Measurements from ENCODE around the gene MAPK8IP3.

The MAPK8IP3 gene

DNA sequence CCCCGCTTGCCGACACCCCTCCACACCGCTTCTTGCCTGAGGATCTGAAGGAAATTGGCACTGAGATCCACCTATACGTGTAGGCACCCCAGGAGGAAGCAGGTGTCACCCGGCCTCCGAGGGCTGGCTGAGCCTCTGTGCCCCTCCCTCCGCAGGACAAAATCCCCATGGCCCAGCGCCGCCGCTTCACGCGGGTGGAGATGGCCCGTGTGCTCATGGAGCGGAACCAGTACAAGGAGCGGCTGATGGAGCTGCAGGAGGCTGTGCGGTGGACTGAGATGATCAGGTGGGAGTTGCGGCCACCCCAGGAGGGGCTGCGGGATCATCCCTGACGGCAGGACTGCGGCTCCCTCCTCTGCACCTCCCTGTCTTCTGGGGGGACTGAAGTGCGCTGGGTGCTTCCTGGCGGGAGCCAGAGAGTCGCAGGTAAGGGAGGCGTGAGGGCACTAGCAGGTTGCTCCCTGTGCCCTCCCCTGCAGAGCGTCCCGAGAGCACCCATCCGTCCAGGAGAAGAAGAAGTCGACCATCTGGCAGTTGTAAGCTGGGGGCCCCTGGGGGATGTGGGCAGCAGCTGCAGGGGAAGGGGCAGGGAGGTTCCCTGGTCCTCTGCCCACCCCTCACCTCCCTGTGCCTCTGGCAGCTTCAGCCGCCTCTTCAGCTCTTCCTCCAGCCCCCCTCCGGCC is 56.3 kb downstream of the MAPK8IP3 start:
- DNase-seq (ENCODE audit: low read depth), result no peak

DNA sequence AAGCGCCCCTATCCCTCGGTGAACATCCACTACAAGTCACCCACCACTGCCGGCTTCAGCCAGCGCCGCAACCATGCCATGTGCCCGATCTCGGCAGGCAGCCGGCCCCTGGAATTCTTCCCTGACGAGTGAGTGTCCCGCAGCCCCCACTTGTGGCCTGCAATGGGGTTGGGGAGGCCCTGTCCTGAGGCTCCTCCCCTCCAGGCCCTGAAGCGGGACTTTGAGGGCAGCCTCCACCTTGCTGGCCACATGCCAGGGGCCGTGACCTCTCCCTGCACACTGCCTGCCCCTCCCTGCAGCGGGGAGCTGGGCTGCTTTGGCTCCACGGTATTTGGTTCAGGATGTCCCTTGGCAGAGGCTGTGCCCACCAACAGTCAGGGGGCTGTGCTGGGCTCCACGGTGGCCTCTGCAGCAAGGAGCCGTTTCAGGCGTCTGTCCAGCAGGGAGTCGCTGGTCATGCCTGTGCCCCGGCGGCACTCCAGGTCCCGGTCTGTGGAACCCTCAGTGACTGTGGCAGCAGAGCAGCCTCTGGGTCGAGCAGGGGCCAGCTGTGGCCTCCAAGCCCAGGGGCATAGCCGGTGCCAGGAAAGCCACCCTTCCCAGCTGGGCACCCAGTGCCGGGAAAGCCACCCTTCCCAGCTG is 57.0 kb downstream of the MAPK8IP3 start:
- no peak for DNase-seq (ENCODE audit: low read depth)

DNA sequence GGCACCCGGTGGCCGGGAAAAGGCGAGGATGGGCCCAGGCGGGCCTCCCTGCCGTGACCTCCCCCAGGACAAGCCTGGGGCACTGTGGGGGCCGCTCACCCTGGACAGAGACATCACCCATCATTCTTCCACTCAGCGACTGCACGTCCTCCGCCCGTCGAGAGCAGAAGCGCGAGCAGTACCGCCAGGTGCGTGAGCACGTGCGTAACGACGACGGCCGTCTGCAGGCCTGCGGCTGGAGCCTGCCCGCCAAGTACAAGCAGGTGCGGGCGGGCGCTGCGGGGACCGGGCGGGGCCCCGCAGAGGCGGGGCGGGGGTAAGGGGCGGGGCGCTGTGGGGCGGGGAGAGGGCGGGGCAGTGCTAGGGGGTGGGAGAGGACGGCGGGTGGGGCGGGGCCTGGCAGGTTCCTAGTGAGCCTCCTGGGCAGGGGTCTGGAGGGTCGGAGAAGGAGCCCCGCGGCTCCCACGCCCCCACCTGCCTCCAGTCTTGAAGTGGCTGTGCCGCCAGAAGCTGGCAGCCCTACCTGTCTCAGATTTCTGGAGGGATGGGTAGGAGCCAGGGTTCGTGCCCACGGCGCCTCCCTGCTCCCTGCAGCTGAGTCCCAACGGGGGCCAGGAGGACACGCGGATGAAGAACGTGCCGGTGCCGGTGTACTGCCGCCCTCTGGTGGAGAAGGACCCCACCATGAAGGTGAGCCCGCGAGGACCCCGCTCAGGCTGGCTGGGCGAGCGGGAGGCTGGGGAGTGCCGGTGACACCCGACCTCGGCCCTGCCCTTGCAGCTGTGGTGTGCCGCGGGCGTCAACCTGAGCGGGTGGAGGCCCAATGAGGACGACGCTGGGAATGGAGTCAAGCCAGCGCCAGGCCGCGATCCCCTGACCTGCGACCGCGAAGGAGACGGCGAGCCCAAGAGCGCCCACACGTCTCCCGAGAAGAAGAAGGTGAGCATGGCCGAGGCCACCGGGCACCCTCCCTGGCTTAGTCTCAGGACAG is 57.8 kb downstream of the MAPK8IP3 start:
- DNase-seq (ENCODE audit: low read depth), result no peak

DNA sequence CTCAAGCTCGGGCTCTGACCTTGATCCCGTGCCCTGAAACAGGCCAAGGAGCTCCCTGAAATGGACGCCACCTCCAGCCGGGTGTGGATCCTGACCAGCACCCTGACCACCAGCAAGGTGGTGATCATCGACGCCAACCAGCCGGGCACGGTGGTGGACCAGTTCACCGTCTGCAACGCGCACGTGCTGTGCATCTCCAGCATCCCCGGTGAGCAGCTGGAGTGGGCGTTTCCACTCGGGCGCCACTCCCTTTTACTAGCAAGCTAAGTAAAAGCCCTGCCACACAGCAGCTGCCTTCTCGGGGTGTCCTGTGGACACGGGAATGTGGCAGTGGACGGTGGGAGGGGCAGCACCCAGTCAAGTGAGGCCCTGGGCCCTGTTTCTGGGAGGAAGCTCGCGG is 59.0 kb downstream of the MAPK8IP3 start:
- no peak for DNase-seq (ENCODE audit: low read depth)

DNA sequence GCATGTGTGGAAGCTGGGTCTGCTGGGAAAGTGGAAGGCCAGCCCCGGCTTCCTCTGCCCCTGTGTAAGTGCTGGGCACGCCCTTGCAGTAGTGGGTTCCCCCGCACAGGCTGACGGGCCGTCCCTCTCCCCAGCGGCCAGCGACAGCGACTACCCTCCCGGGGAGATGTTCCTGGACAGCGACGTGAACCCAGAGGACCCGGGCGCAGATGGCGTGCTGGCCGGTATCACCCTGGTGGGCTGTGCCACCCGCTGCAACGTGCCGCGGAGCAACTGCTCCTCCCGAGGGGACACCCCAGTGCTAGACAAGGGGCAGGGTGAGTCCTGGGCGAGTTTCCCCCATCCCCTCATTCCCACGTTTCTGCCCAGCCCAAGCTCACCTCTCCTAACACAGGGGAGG is 59.8 kb downstream of the MAPK8IP3 start:
- no peak for DNase-seq (ENCODE audit: low read depth)

DNA sequence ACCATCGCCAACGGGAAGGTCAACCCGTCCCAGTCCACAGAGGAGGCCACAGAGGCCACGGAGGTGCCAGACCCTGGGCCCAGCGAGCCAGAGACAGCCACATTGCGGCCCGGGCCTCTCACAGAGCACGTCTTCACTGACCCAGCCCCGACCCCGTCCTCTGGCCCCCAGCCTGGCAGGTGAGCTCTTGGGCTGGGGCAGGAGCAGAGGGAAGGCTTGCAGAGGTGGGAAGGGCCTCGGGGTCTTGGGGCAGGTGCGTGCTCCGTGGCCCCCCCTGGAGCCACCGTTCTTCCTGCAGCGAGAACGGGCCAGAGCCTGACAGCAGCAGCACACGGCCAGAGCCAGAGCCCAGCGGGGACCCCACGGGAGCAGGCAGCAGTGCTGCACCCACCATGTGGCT is 60.2 kb downstream of the MAPK8IP3 start:
- DNase-seq (ENCODE audit: low read depth), result no peak

DNA sequence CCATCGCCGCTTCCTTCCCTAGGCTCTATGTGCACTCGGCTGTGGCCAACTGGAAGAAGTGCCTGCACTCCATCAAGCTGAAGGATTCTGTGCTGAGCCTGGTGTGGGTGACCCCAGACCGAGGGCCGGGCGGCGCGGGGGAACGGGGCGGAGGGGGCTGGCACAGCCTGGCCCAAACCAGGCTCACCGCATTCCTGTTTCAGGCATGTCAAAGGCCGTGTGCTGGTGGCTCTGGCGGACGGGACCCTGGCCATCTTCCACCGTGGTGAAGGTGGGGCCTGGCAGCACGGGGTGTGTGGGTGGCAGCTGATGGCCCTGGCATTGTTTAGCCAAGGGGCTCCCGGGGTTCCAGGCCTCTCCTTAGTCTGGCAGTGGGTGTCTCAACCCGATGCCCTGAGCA is 60.7 kb downstream of the MAPK8IP3 start:
- no peak for DNase-seq (ENCODE audit: low read depth)

DNA sequence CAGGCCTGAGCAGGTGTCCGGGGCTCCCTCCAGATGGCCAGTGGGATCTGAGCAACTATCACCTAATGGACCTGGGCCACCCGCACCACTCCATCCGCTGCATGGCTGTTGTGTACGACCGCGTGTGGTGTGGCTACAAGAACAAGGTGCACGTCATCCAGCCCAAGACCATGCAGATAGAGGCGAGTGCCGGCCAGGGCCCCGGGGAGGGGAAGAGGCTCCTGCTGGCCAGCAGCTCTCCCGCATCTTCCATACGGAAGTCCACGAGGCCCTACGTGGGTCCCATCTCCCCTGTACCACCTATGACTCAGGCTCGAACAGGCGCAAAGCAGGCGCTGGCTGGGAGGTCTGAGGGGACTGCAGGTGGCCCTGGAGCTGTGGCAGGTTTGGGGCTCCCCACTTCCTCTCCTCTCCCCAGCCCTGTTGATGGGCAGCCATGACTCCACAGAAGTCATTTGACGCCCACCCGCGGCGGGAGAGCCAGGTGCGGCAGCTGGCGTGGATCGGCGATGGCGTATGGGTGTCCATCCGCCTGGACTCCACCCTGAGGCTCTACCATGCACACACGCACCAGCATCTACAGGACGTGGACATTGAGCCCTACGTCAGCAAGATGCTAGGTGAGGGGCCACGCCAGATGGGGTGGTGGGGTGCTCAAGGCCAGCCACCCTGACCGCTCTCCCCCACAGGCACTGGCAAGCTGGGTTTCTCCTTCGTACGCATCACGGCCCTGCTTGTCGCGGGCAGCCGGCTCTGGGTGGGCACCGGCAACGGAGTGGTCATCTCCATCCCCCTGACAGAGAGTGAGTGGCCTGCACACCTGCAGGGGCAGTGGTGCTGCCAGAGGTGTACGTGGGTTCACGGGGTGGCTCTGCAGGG is 61.4 kb downstream of the MAPK8IP3 start:
- no peak for DNase-seq (ENCODE audit: low read depth)

DNA sequence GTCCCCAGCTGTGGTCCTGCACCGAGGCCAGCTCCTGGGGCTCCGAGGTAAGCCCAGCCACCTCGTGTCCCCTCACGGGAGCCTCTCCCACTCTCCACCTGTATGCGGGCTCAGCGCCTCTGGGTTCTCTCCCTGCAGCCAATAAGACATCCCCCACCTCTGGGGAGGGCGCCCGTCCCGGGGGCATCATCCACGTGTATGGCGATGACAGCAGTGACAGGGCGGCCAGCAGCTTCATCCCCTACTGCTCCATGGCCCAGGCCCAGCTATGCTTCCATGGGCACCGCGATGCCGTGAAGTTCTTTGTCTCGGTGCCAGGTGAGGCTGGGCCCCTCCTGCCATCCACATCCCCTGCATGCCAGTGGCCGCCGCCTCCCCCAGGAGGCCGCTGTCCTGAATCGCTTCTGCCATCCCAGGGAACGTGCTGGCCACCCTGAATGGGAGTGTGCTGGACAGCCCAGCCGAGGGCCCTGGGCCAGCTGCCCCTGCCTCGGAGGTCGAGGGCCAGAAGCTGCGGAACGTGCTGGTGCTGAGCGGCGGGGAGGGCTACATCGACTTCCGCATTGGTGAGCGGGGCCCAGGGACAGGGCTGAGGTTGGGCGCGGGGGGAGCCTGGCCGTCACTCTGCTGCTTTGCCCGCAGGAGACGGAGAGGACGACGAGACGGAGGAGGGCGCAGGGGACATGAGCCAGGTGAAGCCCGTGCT is 62.2 kb downstream of the MAPK8IP3 start:
- DNase-seq (ENCODE audit: low read depth), result no peak

DNA sequence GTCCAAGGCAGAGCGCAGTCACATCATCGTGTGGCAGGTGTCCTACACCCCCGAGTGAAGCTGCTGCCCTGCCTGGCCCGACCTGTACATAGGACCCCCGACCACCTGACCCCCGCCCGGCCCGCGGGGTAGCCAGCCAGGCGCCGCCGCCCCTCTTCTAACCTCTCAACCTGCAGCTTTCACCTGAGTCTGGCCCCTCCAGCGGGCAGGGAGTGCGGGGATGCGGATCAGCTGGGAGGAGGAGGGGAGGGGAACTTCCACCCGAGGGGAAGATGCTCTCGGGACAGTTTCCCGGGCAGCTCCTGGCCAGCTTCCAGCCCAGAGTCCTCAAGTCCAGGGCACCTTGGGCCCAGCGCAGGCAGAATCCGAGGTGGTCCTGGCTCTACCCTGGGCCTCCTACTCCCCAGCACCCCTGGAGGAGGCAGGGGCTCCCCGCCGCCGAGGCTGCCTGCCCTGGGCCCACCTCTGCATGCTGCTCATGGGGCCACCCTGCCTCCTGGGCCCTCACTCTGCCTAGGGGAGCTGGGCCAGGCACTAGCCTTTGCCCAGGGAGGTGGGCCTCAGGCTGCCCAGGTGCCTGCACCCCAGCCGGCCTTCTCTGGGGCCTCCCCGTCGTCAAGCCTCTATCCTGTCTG is 62.9 kb downstream of the MAPK8IP3 start:
- DNase-seq (ENCODE audit: low read depth), result no peak

DNA sequence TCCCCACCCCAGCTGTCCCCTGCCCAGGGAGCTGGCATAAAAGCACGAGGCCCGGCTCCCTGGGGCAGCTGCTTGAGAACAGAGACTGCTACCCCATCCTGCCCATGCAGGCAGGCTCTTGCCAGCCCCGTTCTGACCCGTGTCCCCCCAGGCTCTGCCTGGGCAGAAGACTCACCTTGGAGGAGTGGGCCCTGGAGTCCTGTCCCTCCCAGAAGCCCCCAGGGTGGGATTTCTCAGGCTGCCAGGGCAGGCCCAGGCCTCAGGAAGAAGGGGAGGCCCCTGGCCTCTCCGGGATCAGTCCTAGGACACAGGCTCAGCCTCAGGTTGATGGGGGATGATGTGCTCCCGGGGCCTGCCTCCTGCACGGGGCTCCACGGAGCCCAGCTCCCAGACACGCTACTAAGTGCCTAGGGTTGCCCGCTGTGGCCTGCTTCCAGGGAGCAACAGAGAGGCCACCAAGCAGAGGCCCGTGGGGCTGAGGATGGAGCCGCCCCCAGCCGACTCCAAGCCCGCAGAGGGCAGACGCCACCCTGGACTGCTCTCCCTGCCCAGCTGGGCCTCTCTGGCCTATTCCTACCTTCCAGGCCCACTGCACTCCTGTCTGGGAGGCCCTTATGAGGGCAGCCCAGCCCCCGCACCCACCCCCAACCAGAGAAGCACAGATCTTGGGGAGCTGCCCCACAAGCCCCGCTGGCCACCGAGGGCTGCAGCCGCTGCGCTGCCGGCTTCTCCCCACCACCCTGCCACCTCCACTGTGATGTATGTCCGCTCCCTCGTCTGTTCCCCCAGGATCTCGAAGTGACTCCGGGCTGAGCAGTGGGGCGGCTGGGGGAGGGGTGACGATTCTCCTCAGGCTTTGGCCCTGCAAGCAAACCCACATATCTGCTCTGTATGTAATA is 63.7 kb downstream of the MAPK8IP3 start:
- no peak for DNase-seq (ENCODE audit: low read depth)

DNA sequence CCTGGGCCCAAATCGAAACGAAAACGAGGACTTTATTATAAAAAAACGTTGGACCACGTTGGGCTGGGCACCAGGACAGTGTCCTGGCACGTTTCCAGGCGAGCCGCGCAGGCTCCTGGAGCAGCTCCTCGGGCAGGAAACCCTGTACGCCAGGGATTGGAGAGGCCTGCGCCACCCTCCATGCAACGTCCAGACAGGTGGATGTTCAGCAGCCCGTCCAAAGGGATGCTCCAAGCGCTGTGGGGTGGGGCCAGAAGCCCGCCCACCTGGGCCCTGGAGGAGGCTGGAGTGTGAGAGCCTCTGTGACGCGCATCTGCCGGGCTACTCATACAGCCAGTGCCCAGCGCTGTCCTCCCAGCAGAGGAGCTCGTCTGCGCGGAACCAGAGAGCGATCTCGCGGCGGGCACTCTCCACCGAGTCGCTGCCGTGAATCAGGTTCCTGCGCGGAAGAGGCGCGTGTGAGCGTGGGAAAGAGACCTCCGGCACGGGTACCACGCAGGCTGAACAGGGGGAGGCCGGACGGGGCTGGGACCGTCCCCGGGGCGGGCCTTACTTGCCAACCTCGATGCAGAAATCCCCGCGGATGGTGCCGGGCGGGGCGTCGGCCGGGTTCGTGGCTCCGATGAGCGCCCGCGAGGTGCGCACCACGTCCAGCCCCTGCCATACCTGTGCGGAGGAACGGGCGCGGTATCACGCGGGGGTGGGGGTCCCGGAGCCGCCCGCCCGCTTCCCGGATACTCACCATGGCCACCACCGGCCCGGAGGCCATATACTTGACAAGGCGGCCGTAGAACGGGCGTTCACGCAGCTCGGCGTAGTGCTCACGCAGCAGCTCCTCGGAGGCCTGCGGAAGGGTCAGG is 64.6 kb downstream of the MAPK8IP3 start:
- DNase-seq (ENCODE audit: low read depth), result peak; percentile 36

DNA sequence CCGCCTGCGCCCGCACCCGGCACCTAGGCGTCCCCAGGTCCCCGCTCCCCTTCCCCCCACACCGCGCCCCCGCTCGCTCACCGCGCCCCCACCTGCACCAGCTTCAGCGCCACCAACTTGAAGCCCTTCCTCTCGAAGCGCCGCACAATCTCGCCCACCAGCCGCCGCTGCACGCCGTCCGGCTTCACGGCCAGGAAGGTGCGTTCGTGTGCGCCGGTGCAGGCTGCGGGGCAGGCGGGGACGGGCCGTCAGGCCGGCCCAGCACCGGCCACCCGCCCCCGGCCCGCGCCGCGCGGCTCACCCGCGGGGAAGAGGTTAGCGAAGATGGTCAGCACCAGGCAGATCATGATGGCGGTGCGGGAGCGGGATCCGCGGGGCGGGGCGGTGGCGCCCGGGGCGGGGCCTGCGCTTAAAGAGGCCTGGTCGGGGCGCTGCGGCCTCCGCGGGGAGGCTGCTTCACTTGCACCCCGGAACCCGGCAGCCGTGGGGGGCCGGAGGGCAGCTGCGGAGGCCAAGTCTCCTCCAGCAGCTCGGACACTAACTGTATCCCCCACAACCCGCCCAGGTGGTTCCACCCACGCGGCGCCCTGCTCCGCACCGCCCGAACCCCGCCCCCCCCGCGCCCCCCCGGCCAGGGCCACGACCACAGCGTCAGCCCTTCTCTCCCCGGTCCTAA is 65.3 kb downstream of the MAPK8IP3 start, which contains the start of gene NME3:
TSS of gene NME3 (minus strand) at position 356 of the 676 bp plus-strand sequence. CDS start at position 347, 9 bp downstream.
- DNase-seq (ENCODE audit: low read depth), result peak; percentile 60

DNA sequence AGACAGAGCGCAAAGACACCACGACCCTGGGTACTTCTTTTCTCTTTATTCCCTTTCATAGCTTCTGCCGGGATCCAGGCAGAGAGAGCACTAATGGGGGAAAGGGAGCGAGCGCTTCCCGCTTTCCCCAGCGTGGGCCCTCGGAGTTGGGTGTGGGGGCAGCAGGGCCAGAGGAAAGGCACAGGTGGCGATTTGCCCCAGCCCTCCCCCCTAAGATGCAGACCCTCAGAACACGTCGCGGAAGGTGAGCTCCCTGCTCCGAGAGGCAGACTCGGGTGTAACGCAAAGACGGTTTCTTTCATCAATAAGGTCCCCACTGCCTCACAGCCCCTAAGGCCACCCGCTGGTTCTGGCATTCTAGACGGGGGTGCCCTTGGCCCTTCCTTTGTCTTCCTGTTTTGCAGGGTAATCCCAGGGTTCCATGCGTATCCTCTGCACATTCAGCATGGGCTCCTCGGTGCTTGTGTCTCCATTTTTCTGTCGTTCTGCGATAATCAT is 65.9 kb downstream of the MAPK8IP3 start:
- no peak for DNase-seq (ENCODE audit: low read depth)

DNA sequence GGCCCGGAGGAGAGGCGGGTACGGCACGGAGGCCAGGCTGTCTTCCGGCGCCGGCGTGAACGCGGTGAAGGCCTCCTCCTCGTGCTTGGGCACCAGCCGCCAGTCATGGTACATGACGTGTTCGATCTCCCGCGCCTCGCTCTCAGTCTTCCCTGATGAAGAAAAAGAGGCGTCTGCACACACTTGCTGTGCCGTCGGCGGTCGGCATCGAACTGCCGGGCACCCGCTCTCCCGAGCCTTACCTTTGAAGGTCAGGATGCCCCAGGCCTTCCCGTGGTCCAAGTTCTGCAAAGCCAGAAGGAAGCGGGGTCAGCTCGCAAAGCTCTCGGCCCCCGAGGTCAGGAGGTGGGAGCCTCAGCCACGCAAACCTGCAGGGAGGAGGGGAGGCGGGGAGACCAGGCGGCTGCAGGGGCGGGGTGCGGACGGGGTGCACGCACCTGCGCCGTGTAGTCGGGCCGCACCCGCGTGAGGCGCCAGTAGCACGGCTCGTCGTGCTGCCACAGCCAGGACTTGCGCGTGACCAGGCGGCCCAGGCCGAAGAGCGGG is 66.4 kb downstream of the MAPK8IP3 start, which contains the start of gene EME2:
TSS of gene EME2 (plus strand) at position 449 of the 546 bp plus-strand sequence. CDS start 418 bp downstream, outside the sequence.
- DNase-seq (ENCODE audit: low read depth), result no peak

DNA sequence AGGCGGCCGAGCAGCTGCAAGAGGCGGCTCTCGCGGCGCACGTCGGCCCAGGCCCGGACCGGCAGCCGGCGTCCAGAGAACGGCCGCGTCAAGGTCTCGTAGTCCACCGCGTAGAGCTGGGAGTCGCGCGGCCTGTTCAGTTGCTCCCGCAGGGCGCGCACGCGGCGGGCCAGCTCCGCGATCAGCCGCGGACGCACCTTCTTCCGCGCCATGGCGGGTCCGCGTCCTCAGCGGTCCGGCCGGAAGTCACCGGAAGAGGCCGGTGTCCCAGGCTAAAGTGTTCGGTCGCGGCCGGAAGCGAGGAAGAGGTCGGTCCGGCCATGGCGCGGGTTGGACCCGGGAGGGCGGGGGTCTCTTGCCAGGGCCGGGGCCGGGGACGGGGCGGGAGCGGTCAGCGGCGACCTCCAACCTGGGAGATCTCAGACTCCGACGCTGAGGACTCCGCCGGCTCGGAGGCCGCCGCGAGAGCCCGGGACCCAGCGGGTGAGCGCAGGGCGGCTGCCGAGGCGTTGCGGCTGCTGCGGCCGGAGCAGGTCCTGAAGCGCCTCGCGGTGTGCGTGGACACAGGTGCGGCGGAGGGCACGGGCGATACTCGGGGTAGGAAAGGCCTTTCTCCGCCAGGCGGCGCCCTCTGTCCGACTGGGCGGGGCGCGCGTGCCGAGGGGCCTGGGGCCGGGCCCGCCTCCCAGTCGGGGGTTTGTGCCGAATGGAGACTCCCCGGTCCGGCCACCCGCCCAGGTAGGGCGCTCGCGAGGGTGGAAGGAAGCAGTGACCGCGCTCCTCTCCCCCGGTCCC is 67.1 kb downstream of the MAPK8IP3 start, which contains the start of gene MRPS34:
TSS of gene MRPS34 (minus strand) at position 227 of the 795 bp plus-strand sequence. CDS start at position 212, 15 bp downstream.
- DNase-seq (ENCODE audit: low read depth), result peak; percentile 63

Data from stimulated activated CD8-positive, alpha-beta memory T cell treated with anti-CD3 and anti-CD28 coated beads, Interleukin-12 subunit alpha, Interleukin-12 subunit beta, amount 100 ng/mL, for 4 hours (primary cell).